GM18526 (cell line): ENCODE data around the gene WBP2NL.

Source experiments
- POLR2A ChIP-seq: IDR thresholded peaks from 3 replicates; pipeline ENCODE4 v1.6.1; 2011; ENCODE audit not compliant: insufficient read length; ENCODE audit errors: extremely low read depth

The WBP2NL gene

DNA sequence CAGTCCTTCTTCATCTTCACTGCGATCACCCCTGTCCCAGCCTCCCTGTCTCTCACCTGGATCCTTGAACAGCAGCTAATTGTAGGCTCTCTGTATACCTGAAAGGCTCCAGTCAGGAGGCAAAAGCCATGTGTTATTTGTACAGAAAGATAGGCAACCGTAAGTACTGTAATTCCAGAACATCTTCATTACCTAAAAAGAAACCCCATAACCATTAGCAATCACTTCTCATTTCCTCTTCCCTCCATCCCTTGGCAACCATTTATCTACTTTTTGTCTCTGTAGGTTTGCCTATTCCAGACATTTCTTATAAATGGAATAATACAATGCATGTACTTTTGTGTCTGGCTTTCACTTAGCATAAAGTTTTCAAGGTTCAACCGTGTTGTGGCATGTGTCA, 54.2 kb downstream of the WBP2NL start:
- no peak for TF ChIP-seq POLR2A

DNA sequence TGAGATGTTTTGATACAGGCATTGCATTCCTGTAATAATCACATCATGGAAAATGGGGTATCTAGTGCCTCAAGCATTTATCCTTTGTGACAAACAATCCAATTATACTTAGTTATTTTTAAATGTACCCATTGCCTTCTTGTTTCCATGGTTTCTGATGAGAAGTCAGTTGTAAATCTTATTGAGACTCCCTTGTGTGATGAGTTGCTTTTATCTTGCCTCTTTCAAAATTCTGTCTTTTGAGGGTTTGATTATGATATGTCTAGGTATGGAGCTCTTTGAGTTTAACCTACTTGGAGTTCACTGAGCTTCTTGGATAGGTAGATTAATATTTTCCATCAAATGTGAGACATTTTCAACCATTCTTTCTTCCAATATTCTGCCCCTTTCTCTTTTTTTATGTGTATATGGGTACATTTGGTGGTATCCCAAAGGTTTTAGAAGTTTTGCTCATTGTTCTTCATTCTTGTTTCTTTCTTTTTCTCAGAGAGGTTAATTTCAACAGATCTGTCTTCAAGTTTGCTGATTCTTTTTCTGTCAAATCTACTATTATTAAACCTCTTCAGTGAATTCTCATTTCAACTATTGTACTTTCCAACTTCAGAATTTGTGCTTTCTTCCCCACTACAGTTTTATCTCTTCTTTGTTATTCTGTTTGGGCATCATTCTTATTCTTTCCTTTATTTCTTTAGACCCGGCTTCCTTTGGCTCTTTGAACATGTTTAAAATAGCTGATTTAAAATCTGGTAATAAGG, 58.3 kb downstream of the WBP2NL start:
- no peak for TF ChIP-seq POLR2A

DNA sequence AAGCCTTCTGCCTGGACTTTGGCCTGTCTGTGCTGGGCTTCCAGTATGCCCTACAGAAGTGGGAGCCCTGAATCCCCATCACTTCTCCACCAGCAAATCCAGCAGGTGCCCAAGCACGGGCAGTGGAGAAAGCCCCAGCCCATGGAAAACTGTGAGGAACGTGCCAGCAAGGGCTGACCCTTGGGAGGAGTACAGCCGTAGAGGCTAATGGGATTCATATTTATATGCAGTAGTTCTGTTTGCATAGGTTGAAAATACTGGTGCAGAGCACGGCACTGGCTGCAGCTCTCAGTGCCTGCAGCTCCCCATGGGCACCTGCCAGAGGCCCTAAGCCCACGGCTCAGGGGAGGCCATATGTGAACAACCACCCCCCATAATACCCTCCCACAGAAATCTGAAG, 61.9 kb downstream of the WBP2NL start:
- no peak for TF ChIP-seq POLR2A

DNA sequence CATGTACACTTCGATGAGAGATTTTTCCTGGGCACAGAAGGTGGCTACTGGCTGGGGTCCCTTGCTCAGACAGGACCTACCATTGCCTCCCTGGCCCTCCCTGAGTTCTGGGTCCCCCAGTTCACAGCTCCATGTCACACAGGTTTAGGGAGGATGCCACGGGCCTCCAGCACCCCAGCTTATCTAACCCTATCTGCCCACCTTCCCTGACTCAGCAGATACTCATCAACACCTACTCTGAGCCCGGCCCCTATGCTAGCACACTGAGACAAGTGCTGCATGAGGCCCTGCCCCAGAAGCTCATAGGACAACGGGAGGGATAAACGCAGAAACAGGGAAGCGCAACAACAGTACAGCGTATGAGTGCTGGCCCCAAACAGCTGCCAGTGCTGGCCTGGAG, 62.5 kb downstream of the WBP2NL start:
- TF ChIP-seq POLR2A, result no peak

DNA sequence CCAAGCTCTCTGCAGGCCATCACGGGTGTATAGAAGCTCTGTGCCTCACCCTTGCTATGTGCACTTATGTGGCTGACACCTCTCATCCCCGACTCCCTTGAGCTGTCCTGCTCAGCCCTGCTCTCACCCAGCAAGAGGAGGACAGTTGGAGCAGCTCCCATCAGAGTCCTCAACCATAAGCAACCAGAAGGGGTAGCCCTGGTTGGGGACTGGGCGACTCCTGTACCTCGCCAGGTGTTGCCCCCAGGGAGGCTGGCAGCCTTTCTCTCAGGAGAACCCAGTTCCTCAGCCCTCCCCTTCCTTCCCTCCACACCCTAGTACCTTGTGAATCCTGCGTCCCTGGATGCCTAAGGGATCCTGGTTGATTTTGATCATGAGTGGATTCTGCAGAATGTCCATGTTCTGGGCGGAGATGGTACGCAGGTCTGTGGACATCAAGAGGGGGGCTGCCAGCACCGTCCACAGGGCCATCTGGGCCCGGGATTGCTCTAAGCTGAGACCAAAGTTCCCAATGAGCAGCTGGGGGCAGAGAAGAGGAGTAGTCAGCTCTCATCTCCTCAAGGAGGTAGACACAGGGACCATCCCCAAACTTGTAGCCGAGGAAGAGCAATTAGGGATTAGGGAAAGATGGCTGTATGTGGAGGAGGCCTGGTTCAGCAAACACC, 64.0 kb downstream of the WBP2NL start:
- TF ChIP-seq POLR2A, result no peak

DNA sequence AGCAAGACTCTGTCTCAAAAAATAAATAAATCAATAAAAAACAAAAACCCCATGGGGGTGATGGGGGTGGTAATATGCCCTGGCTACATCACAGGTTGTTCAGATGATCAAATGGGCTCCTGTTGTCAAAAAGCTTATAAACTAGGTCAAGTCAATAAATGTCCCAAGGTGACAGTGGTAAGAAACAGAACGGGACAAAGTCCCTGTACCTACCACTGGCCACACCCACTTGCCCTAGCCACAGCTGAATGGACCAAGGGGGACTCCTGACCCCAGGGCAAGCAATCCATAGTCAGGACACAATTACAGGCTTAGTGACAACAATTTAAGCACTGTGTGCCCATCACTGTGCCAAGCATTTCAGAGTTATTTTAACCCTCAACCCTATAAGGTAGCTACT, 66.0 kb downstream of the WBP2NL start:
- TF ChIP-seq POLR2A, result no peak

DNA sequence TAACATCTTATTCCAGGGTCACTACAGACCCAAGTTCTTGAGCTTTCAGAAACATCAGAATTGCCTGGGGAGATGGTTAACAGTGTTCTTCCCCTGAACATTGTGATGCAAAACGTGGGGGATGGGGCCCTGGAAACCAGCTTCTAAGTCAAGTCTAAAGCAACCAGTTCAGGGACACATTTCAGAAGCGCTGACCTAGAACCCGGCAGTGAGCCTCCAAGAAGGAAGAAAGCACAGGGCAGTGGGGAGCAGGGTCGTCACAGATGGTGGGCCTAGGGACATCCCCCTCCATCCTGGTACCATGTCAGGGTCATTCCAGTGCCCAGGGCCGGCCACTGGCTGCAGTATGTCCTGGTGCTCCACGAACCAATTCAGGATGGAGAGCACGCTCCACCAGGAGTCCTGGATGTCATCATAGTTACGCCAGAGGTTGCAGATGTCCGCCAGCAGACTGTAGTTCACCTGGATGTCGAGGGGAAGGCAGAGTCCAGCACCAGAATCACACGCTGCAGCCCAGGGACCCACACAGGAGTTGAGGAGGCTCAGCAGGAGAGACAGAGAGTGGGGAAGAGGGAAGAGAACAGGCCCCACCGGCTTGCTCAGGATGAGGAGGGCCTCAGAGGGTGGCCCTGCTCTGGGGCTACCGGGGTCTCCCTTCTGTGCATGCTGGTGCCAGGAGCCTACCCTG, 67.0 kb downstream of the WBP2NL start:
- no peak for TF ChIP-seq POLR2A

DNA sequence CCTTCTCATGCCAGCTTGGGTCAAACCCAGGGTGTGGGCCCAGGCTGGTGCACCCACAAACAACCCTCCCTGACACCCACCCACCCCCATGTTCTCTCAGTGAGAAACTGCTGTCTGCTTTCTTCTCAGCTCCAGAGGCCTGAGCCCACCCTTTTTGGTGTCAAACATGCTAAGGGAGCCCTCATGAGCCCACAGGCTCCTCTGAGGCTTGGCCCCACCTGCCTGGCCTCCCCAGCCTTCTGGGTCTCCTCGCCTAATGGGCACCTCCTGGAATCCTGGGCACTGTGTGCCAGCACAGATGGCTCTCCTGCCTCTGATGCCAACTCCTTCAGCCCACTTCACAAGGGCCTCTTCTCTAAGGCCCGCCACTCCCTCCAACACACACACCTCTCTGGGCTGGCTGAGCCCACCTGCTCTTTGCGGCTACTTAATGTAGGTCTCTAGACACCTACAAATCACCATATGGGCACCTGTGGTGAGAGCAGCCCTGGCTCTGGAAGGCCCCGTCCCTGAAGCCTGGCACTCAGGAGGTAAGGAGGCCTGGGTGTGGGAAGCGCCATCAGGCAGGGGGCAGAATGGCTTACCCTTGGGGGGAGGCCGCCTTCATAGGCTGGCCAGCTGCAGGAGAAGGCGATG, 67.7 kb downstream of the WBP2NL start:
- no peak for TF ChIP-seq POLR2A

DNA sequence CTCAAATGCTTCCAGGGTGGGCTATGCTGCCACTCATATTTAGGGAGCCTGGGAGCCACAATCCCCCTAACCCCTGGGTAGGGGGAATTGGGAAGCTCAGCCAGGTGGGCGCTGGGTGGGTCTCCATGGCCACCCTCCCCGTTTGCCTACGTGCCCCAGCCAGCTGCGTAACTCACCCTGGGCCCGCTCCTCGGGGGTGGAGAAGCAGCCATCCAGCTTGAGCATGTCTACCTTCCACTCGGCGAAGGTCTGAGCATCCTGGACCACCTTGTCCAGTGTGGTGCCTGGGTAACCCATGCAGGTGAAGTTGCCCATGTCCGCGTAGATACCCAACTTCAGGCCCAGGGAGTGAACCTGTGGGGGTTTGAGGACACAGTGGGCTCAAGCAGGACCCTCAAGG, 68.3 kb downstream of the WBP2NL start:
- TF ChIP-seq POLR2A, result no peak

DNA sequence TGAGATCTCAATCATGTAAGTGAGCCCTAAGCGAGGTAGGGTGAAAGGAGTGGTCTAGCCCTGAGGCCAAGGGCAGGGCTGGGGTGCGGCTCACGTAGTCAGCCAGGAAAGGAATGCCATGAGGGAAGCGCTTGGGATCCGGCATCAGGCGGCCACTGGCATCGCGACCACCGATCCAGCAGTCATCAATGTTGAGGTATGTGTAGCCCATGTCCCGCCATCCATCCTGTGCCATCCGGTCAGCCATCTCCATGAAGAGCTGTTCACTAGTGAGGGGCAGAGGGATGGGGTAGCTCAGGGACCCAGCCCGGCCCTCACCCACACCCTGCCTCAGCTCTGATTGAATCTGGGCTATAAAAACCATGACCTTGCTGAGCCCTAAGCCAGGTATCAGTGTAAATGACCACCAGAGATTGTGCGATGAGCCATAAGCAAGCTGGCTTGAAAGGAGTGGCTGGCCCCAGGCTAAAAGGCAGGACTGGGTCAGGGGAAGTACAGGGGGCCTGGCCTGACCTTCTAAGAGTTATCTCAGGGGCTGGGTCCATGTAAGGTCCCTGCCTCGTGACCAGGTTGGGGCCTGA, 69.2 kb downstream of the WBP2NL start:
- no peak for TF ChIP-seq POLR2A

DNA sequence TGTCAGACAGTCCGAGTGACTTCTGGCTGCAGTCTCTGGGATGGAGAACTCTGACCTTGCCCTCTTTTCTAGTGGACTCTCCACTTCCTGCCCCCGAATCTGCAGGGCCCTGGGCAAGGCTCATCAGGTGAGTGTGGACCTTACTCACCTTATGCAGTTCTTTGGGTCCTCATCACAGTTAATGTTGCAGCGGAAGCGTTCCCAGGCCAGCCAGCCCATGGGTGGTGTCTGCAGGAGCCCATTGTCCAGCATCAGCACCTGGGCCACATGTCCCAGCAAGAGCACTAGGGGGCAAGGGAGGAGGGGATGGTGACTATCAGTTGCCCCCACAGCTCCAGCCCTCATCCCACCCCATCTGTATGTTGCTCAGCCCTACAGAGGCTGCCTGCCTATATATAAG, 69.7 kb downstream of the WBP2NL start:
- no peak for TF ChIP-seq POLR2A

DNA sequence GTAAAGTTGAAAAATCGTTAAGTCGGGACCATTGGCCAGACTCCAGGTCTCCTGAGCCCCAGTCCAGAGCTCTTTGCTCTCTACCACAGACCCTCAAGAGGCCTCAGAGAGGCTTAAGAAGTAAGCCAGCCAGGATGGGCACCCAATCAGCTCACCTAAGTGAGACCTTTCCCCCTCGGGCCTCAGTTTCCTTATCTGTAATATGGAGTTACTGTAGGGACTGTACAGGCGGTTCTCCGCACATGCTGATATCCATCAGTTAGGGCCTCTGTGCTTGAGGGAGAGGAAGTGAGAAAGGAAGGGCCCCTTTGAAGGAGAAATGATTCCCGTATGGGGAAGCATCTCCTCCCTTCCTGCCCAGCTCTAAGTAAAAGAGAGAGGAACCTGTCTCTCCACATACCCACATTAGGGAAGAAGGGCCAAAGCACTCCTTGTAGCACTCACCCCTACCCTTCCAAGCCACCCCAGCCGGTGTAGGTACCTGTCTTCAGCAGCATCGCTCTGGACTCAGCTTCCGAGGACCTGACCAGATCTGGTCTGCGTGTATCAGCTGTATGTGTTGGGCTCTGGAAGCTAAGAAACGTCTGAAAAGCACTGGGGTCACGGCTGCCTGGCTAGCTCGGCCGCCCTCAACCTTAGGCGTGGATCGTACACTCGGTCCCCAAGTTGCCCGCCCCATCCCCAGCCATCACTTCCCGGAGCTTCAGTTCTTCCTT, 71.4 kb downstream of the WBP2NL start:
- no peak for TF ChIP-seq POLR2A

DNA sequence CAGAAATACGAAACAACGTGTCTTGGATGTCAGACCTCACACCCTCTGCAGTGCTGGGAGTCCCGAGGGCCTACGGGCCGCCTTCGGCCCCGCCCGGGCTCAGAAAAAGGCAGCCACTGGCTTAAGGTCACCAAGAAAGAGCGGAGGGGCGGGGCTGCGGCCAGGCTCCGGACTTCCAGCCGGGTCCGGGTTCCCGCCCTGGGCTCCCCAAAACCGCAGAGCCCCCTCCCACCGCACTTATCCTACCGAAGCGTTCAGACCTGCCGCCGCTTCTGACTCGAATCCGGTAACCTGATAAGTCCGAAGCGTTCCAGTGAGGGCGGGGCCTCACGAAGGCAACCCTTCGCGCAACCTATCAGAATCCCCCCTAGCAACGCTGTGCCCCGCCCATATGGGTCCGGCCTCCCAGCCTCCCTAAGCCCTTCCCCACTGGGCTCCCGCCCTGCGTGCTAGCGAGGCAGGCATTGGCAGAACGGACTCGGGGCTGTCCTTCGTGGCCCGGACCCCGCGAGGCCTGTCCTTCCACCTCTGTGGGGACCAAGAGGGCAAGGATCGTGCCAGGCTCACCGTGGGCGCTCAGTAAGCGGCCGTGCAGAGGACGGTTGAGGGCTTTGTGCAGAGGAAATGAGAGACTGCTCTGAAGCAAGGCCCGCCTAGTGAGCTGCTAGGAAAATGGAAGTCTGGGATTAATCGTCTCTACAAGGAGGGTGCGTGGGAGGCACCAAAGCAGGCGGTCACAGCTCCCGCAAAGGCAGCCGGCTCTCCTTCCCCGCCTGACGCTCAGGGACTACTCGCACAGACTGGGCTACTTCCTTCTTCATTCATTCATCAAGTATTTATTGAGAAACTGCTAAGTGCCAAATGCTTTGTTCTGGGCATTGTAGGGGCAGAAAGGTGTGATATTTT, 72.2 kb downstream of the WBP2NL start, which contains the start of gene NAGA:
NAGA (minus strand) TSS at position 296 of the 906 bp plus-strand sequence. CDS start 515 bp downstream, outside the sequence.
- TF ChIP-seq POLR2A, result peak; percentile 72
